IPS-18a (cell line): ENCODE measurements around the gene FAM3B.

Source experiments
- H3K27ac ChIP-seq: one replicate; pipeline ENCODE4 v1.5.1; 2013; ENCODE audit warnings: low read length
- H3K27me3 ChIP-seq: one replicate; pipeline ENCODE4 v1.6.1; 2013; ENCODE audit warnings: mild to moderate bottlenecking, low read length; ENCODE audit not compliant: control insufficient read depth, insufficient read depth
- H3K36me3 ChIP-seq: one replicate; pipeline ENCODE4 v1.6.1; 2013; ENCODE audit warnings: low read depth, low read length; ENCODE audit not compliant: control insufficient read depth
- H3K4me1 ChIP-seq: one replicate; pipeline ENCODE4 v1.6.1; 2013; ENCODE audit warnings: low read depth, low read length; ENCODE audit not compliant: control insufficient read depth
- H3K4me3 ChIP-seq: one replicate; pipeline ENCODE4 v1.5.1; 2013; ENCODE audit warnings: low read length
- H3K9ac ChIP-seq: one replicate; pipeline ENCODE4 v1.6.1; 2013; ENCODE audit warnings: mild to moderate bottlenecking, low read length, moderate library complexity
- H3K9me3 ChIP-seq: one replicate; pipeline ENCODE4 v1.6.1; 2013; ENCODE audit warnings: low read depth, low read length; ENCODE audit not compliant: control insufficient read depth

Gene FAM3B, protein sequence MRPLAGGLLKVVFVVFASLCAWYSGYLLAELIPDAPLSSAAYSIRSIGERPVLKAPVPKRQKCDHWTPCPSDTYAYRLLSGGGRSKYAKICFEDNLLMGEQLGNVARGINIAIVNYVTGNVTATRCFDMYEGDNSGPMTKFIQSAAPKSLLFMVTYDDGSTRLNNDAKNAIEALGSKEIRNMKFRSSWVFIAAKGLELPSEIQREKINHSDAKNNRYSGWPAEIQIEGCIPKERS

DNA sequence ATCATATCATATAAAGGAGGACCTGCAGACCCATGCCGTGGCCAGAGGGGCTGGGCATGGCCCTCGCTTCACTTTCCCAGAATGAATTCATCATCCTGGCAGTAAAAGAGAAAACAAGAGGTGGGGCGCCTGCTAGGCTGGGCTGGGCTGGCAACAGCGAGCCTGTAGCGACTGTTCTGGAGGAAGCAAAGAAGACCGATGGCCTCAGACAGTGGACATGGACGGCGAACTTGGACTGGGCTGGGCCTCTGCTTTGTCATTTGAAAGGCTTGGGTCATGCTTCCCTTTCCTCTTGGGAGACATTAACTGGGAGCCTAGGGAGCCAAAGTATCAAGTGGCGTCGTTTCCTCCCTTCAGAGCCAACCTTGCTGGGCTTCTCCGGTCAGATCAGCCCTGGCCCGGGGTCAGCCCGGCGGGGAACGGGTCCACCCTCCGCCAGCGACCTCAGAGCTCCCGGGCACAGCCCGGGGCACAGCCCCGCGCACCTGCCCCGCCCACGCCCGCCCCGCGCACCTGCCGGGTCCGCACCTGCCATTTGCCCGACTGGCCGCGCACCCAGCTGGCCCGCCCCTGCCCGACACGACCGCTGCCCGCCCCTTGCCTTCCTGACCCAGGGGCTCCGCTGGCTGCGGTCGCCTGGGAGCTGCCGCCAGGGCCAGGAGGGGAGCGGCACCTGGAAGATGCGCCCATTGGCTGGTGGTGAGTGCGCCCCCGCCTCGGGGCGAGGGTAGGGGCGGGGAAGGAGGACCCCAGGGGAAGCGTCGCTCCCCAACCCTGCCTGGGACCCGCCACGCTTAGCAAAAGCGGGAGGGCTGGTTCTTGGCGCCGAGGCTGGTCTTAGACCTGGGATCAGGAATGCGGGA lies at the start of gene FAM3B:
Gene FAM3B (plus strand): TSS at position 602 of the 863 bp plus-strand sequence. CDS start 79 bp downstream, at position 681.
- Histone ChIP-seq H3K27me3 (peaks cover 36% of the 10 kb centered on the region), H3K9me3 (no peaks in the 10 kb centered on the region), H3K36me3 (no peaks in the 10 kb centered on the region), H3K27ac (no peak within 1 kb of the TSS), H3K9ac (no peak within 1 kb of the TSS), H3K4me1 (no peaks in the 10 kb centered on the region), H3K4me3 (peak within 1 kb of the TSS; percentile 65)

DNA sequence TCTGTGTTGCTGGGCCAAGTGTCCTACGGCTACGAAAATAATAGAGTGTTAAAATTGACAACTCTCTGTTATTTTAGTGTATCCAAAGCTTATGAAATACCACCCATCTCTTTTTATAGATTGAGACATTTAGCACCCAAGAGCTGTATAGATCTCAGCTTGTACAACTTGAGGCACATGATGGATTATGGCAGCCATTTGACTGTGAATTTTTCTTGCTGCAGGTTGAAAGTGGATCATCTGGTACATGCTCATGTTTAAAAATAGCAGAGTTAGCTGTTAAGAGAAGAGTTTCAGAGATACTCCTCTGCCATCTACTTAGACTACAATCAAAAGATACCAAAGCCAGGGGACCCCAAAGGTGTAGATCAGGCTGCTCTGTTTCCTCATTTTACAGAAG lies 49.3 kb upstream of the FAM3B start:
- Histone ChIP-seq H3K36me3 (no peaks in the 10 kb centered on the region), H3K27me3 (no peaks in the 10 kb centered on the region), H3K4me3 (no peak overlapping the region), H3K4me1 (no peaks in the 10 kb centered on the region), H3K27ac (no peak overlapping the region), H3K9me3 (peaks cover 5% of the 10 kb centered on the region), H3K9ac (no peak overlapping the region)

DNA sequence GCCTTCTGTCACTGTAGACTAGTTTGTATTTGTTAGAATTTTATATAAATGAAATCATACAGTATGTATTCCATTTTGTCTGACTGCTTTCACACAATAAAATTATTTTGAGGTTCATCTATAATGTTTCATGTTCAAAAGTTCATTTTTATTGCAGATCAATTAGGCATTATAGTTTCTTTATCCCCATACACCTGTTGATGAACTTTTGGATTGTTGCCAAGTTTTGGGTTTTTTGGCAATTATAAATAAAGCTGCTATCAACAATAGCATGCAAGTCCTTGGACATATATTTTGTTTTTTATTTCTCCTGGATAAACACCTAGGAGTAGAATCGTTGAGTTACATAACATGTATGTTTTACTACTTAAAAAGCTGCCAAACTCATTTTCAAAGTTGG lies 47.1 kb upstream of the FAM3B start:
- peaks cover 5% of the 10 kb centered on the region for H3K9me3 ChIP-seq
- no peaks in the 10 kb centered on the region for H3K27me3 ChIP-seq
- no peaks in the 10 kb centered on the region for H3K36me3 ChIP-seq
- H3K27ac ChIP-seq: no peak overlapping the region
- no peak overlapping the region for H3K4me3 ChIP-seq
- H3K9ac ChIP-seq: no peak overlapping the region
- H3K4me1 ChIP-seq: no peaks in the 10 kb centered on the region

DNA sequence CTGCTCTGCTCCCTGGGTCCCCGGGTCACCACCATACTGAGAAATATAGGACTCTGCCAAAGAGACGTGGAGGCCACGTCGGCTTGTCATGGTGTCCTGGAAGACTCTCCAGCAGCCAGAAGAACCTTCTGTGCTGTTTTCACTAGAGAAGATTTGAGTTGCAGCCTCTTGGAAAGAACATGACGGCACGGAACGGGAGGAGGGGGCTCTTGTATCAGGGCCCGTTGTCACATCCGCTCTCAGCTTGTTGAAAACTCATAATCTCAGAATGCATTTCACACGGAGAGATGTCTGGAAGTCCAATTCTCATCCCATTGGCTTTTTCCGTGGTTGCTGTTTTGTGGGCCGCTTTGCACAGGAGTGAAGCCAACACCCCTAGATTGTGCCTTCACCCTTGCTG lies 39.4 kb upstream of the FAM3B start:
- Histone ChIP-seq H3K4me3 (no peak overlapping the region), H3K36me3 (no peaks in the 10 kb centered on the region), H3K9me3 (peaks cover under 1% of the 10 kb centered on the region), H3K27me3 (no peaks in the 10 kb centered on the region), H3K27ac (no peak overlapping the region), H3K9ac (no peak overlapping the region), H3K4me1 (peaks cover 6% of the 10 kb centered on the region)

DNA sequence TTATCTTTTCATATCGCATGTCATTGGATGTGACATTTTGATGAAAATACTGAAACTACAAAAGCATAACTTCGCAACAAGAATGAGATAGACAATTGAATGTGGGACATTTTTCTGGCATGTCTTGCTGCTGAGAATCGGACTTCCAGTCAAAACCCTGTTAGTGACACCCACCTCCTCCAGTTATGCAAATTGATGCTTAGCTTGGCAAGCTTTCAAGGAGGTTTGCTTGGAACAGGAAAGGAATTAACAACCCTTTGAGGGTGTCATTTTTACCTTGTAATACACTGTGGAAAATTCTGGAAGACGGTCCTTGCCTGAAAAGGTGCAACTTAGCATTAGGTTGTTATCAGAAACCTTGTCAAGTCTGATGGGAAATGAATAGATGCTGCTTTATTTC lies 38.8 kb upstream of the FAM3B start:
- Histone ChIP-seq H3K9me3 (no peaks in the 10 kb centered on the region), H3K27ac (no peak overlapping the region), H3K9ac (no peak overlapping the region), H3K36me3 (no peaks in the 10 kb centered on the region), H3K27me3 (no peaks in the 10 kb centered on the region), H3K4me1 (peaks cover 6% of the 10 kb centered on the region), H3K4me3 (no peak overlapping the region)

DNA sequence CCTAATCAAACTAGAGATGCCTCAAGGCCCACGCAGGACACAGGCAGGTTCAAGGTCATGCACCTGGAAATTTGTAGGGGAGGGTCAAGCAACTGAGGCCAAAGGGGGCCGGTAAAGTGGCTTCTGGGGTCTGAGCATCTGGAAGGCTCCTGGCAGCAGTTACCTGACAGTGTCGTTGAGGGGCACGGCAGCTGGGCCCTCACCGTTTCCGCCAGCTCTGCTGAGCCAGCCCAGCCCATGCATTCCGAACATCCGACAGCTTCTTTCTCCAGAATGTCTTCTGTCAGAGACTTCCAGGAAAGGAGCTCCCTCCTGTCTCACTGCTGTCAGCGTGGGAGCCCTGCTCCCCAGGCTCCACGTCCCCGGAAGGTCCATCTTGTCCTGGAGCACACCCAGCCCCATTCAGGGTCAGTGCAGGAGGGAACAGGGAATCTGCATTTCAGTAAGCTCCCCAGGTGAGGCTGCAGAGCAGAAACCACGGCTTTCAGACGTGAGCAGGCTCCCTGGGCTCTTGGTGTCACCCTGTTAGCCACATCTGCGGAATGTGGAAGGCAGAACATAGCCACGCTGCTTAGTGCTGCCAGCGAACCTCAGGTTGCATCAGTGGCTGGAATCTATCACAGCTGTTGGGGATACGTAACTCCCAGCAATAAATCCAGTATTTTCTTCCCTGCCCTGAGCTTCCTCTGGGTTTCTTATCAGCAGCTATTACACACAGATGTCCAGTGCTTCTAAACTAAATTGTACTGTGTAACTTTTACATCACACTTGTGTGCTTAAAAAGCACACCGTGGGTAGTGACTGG lies 36.3 kb upstream of the FAM3B start:
- H3K9ac ChIP-seq: no peak overlapping the region
- H3K4me3 ChIP-seq: no peak overlapping the region
- H3K4me1 ChIP-seq: peaks cover 6% of the 10 kb centered on the region
- H3K36me3 ChIP-seq: no peaks in the 10 kb centered on the region
- H3K27me3 ChIP-seq: no peaks in the 10 kb centered on the region
- H3K9me3 ChIP-seq: no peaks in the 10 kb centered on the region
- H3K27ac ChIP-seq: no peak overlapping the region

DNA sequence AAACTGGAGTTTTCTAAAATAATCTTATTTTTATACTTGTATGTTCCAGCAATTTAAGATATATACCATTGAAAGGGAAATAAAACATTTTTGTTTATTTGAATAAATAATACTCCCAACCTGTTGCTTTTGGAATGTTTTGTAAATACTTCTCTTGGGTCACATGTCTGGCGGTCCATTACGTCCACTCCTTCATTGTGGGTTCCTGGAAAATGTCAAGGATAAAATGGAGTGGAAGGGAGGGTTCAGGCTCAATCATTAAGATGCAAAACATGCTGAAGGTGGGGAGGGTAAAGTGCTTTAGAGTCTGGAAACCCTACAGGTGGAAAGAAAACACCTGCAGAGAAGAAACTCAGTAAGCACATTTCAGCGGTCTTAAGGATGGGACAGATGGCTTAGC lies 34.2 kb upstream of the FAM3B start:
- Histone ChIP-seq H3K4me3 (no peak overlapping the region), H3K4me1 (peaks cover 6% of the 10 kb centered on the region), H3K9ac (no peak overlapping the region), H3K9me3 (no peaks in the 10 kb centered on the region), H3K36me3 (no peaks in the 10 kb centered on the region), H3K27me3 (no peaks in the 10 kb centered on the region), H3K27ac (no peak overlapping the region)

DNA sequence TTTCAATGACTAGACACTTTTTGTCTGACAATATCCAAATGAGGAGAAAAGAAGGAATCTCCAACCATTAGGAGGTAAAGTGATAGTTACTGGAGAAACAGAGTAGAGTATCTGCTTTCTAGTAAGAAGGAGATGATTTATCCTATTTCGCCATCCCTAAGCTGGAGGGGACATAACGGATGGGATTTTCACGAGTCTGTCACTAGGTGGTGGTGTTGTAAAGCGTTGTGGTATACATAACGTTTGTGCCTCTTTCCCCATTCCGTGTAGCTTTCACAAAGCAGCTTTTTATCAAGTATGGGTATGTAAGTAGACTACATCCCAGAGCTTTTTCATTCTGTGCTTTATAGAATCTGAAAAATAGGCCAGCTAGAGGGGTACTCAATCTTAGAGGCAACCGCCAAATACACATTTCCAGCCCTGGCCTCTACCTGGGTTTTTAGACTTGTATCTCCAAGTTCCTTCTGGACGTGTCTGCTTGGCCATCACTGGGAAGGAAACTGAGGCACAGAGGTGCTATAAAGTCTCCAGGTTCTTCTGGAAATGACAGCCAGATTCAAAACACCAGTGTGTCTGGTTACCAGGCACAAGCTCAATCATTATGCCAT lies 33.3 kb upstream of the FAM3B start:
- no peak overlapping the region for H3K9ac ChIP-seq
- no peak overlapping the region for H3K27ac ChIP-seq
- no peaks in the 10 kb centered on the region for H3K4me1 ChIP-seq
- no peaks in the 10 kb centered on the region for H3K27me3 ChIP-seq
- no peak overlapping the region for H3K4me3 ChIP-seq
- no peaks in the 10 kb centered on the region for H3K36me3 ChIP-seq
- H3K9me3 ChIP-seq: no peaks in the 10 kb centered on the region

DNA sequence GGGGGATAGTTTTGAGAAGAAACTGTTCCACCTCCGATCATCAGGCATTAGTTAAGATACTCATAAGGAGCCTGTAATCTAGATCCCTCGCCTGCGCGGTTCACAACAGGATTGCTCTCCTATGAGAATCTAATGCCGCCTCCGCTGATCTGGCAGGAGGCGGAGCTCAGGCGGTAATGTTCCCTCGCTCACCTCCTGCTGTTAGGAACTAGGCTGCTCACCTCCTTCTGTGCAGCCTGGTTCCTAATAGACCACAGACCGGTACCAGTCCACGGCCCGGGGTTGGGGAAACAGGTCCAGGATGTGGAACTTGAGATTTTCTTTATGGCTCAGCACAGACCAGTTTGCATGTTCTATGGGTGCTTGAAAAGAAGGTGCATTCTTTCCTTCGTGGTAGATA lies 27.2 kb upstream of the FAM3B start:
- no peak overlapping the region for H3K4me3 ChIP-seq
- H3K9ac ChIP-seq: no peak overlapping the region
- H3K27ac ChIP-seq: no peak overlapping the region
- peaks cover 8% of the 10 kb centered on the region for H3K4me1 ChIP-seq
- H3K36me3 ChIP-seq: no peaks in the 10 kb centered on the region
- peaks cover 10% of the 10 kb centered on the region for H3K27me3 ChIP-seq
- H3K9me3 ChIP-seq: no peaks in the 10 kb centered on the region

DNA sequence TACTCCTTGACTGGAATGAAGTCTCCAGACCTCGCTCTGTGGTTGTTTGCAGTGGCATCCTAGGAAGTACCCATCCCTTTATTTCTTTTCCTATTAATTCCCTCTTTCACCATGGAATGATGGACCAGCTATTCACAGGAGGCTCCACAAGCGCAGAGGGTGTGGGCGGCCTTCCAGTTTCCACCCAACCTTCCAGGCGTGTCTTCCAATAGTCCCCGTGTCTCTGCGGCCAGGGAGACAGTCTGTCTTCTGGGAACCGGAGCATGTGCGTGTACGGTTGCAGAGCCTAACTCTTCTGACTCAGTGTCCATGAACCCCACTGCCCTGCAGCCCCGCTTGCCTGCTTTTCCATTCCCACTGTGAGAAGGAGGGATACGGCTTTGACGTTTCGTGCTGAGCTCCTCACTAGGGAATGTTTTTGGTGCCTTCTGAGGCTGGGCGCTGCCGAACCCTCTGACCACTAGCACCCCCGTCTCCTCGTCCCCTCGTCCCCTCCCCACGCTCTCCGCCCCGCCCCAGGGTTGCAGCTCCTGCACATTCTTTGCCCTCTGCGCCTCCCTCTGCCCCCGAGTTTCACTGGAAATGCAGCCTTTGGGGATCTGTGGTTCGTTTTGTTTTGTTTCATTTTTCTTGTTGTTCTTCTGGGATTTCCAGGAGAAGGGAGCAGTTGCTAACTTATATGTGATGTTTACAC lies 26.3 kb upstream of the FAM3B start:
- Histone ChIP-seq H3K9me3 (no peaks in the 10 kb centered on the region), H3K9ac (no peak overlapping the region)

More for the DNA sequence above, 26.3 kb upstream of the FAM3B start:
- Histone ChIP-seq H3K27me3 (peaks cover 10% of the 10 kb centered on the region), H3K36me3 (no peaks in the 10 kb centered on the region), H3K27ac (no peak overlapping the region), H3K4me1 (peaks cover 8% of the 10 kb centered on the region), H3K4me3 (no peak overlapping the region)
